ENCODE results near the gene PLCL1.

DNA sequence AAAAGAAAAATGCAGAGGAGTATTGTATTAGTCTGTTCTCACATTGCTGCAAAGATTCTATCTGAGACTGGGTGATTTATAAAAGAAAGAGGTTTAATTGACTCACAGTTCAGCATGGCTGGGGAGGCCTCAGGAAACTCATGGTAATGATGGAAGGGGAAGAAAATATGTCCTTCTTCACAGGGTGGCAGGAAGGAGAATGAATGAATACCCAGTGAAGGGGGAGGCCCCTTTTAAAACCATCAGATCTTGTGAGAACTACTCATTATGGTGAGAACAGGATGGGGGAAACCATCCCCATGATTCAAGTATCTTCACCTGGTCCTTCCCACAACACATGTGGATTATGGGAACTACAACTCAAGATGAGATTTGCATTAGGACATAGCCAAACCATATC, 9.1 kb upstream of the PLCL1 start:
- TF ChIP-seq CTCF (IDR thresholded peaks at IDR 0.05) (no peak), POLR2A (IDR thresholded peaks at IDR 0.05) (no peak), POLR2AphosphoS5 (IDR thresholded peaks at IDR 0.05) (no peak)

Measured in breast epithelium (tissue), 3 donors.